IPS-18a (cell line): ENCODE data around the gene RPLP2.

Source experiments
- H3K27ac ChIP-seq: one replicate; pipeline ENCODE4 v1.5.1; 2013; ENCODE audit warnings: low read length
- H3K27me3 ChIP-seq: one replicate; pipeline ENCODE4 v1.6.1; 2013; ENCODE audit warnings: mild to moderate bottlenecking, low read length; ENCODE audit not compliant: control insufficient read depth, insufficient read depth
- H3K36me3 ChIP-seq: one replicate; pipeline ENCODE4 v1.6.1; 2013; ENCODE audit warnings: low read depth, low read length; ENCODE audit not compliant: control insufficient read depth
- H3K4me1 ChIP-seq: one replicate; pipeline ENCODE4 v1.6.1; 2013; ENCODE audit warnings: low read depth, low read length; ENCODE audit not compliant: control insufficient read depth
- H3K4me3 ChIP-seq: one replicate; pipeline ENCODE4 v1.5.1; 2013; ENCODE audit warnings: low read length
- H3K9ac ChIP-seq: one replicate; pipeline ENCODE4 v1.6.1; 2013; ENCODE audit warnings: mild to moderate bottlenecking, low read length, moderate library complexity
- H3K9me3 ChIP-seq: one replicate; pipeline ENCODE4 v1.6.1; 2013; ENCODE audit warnings: low read depth, low read length; ENCODE audit not compliant: control insufficient read depth

RPLP2 gene

GRCh38 chr11:839280-839623 lies 29.5 kb downstream of the RPLP2 start:
- peaks cover 22% of the 10 kb centered on the region for H3K36me3 ChIP-seq
- H3K4me1 ChIP-seq, result peaks cover 3% of the 10 kb centered on the region

GRCh38 chr11:839875-840617 lies 30.3 kb downstream of the RPLP2 start:
- H3K9ac ChIP-seq, result no peak overlapping the region
- no peak overlapping the region for H3K27ac ChIP-seq
- no peaks in the 10 kb centered on the region for H3K27me3 ChIP-seq
- no peaks in the 10 kb centered on the region for H3K9me3 ChIP-seq
- peaks cover 22% of the 10 kb centered on the region for H3K36me3 ChIP-seq
- H3K4me1 ChIP-seq, result peaks cover 8% of the 10 kb centered on the region
- no peak overlapping the region for H3K4me3 ChIP-seq

More at GRCh38 chr11:839280-839623, 29.5 kb downstream of the RPLP2 start:
- H3K27ac ChIP-seq, result no peak overlapping the region
- H3K27me3 ChIP-seq, result peaks cover 7% of the 10 kb centered on the region
- H3K9me3 ChIP-seq, result no peaks in the 10 kb centered on the region
- H3K9ac ChIP-seq, result no peak overlapping the region
- H3K4me3 ChIP-seq, result no peak overlapping the region

- peaks cover 13% of the 10 kb centered on the region for H3K4me1 ChIP-seq
- H3K4me3 ChIP-seq, result peak overlapping the region; percentile 89
- H3K36me3 ChIP-seq, result peaks cover 22% of the 10 kb centered on the region
- H3K9me3 ChIP-seq, result no peaks in the 10 kb centered on the region
- H3K27me3 ChIP-seq, result peaks cover 4% of the 10 kb centered on the region
- no peak overlapping the region for H3K27ac ChIP-seq
- peak overlapping the region; percentile 85 for H3K9ac ChIP-seq
These were observed 32.2 kb downstream of the RPLP2 start for GRCh38 chr11:841981-842369.

DNA sequence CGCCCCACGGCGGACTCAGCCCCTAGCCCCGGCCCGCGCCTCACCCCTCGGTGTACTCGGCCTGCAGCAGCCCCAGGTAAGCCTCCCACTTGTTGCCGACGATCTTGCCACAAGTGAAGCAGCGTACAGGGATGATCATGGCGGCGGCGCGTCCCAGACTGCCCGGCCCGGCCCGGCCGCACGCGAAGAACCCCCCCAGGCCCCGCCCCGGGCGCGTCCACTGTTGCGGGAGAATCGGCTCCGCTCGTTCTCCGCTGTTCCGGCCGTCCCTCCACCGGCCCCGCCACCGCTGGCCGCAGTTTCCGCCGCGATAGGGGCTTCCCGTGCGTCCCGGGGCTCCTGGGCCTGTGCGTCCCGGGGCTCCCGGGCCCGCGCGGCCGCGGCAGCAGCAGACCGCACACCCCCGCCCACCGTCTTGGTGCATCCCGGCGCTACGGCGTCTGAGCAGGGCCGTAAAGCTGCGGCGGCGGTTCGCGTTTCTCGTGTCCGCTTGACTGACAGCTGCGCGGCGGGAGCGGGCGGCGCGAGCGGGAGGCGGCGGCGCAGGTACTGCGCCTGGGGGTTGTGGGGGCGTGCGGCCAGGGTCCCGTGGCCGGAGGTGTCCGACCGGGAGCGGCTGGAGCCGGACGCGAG lies 32.7 kb downstream of the RPLP2 start, which contains the start of the genes POLR2L and TSPAN4:
Gene POLR2L (minus strand): TSS at position 160 of the 633 bp plus-strand sequence. CDS start 21 bp downstream, at position 139.
Gene TSPAN4 (plus strand): TSS at position 483 of the 633 bp plus-strand sequence. CDS start 7,453 bp downstream, outside the sequence.
- Histone ChIP-seq H3K4me3 (peak within 1 kb of the TSS; percentile 89), H3K9ac (peak within 1 kb of the TSS; percentile 85), H3K9me3 (no peaks in the 10 kb centered on the region), H3K27me3 (peaks cover 4% of the 10 kb centered on the region), H3K36me3 (peaks cover 22% of the 10 kb centered on the region), H3K27ac (peak within 1 kb of the TSS; percentile 91), H3K4me1 (peaks cover 13% of the 10 kb centered on the region)

GRCh38 chr11:843086-843734 lies 33.4 kb downstream of the RPLP2 start:
- H3K4me3 ChIP-seq, result peak overlapping the region; percentile 89
- H3K27me3 ChIP-seq, result peaks cover 4% of the 10 kb centered on the region
- peak overlapping the region; percentile 45 for H3K9ac ChIP-seq
- no peaks in the 10 kb centered on the region for H3K9me3 ChIP-seq
- H3K36me3 ChIP-seq, result peaks cover 22% of the 10 kb centered on the region
- H3K27ac ChIP-seq, result no peak overlapping the region
- peaks cover 13% of the 10 kb centered on the region for H3K4me1 ChIP-seq

- Histone ChIP-seq H3K4me1 (peaks cover 20% of the 10 kb centered on the region), H3K36me3 (peaks cover 16% of the 10 kb centered on the region), H3K9ac (peak overlapping the region; percentile 27), H3K9me3 (no peaks in the 10 kb centered on the region), H3K27me3 (peaks cover 13% of the 10 kb centered on the region), H3K27ac (no peak overlapping the region), H3K4me3 (peak overlapping the region; percentile 89)
These were observed 34.3 kb downstream of the RPLP2 start for GRCh38 chr11:843818-844692.

DNA sequence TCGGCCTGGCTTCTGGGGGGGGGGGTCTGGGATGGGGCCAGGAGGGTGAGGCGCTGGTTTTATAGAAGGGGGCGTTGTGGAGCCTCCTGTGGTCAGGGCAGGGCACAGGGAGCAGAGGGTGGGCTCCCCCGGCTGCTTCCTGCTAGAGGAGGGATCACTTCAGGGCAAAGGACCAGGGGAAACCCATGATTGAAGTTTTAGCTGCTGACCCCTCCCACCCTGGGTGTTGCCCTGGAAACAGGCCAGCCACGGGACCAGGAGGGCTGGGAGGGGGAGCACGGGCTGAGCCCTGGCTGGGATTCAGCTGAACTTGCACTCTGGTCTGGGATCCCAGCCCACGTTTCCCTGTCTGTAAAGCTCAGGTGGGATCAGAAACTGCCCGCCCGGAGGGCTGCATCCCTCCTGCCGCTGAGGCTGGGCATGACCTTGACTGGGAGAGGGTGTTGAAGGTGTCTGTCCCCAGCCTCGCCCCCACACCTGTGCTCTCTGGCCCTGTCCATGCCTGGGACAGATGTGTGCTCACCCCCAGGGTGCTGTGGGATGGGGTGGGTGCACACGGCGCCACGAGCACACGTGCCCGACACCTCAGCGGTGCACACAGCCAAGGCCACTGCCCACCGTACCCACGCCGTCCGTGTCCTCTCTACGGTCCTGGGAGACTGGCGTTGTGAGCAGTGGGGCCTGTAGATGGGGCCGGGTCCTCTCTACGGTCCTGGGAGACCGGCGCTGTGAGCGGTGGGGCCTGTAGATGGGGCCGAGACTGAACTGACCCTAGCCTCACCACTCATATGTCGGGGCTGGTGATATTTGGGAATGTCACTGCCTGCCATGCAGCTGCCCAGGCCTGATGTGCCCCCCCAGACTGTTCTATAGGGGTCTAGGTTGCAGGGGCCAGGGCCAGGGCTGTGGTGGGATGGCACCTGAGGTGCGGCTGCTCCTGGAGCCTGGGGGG lies 35.2 kb downstream of the RPLP2 start:
- H3K9me3 ChIP-seq, result no peaks in the 10 kb centered on the region
- H3K4me1 ChIP-seq, result peaks cover 22% of the 10 kb centered on the region
- peaks cover 7% of the 10 kb centered on the region for H3K36me3 ChIP-seq
- H3K27ac ChIP-seq, result no peak overlapping the region
- peaks cover 14% of the 10 kb centered on the region for H3K27me3 ChIP-seq
- peak overlapping the region; percentile 27 for H3K9ac ChIP-seq
- peak overlapping the region; percentile 89 for H3K4me3 ChIP-seq

- no peak overlapping the region for H3K9ac ChIP-seq
- peaks cover 24% of the 10 kb centered on the region for H3K27me3 ChIP-seq
- no peak overlapping the region for H3K27ac ChIP-seq
- H3K4me3 ChIP-seq, result no peak overlapping the region
- no peaks in the 10 kb centered on the region for H3K36me3 ChIP-seq
- H3K9me3 ChIP-seq, result no peaks in the 10 kb centered on the region
- peaks cover 22% of the 10 kb centered on the region for H3K4me1 ChIP-seq
These were observed 36.2 kb downstream of the RPLP2 start for GRCh38 chr11:845872-846495.

DNA sequence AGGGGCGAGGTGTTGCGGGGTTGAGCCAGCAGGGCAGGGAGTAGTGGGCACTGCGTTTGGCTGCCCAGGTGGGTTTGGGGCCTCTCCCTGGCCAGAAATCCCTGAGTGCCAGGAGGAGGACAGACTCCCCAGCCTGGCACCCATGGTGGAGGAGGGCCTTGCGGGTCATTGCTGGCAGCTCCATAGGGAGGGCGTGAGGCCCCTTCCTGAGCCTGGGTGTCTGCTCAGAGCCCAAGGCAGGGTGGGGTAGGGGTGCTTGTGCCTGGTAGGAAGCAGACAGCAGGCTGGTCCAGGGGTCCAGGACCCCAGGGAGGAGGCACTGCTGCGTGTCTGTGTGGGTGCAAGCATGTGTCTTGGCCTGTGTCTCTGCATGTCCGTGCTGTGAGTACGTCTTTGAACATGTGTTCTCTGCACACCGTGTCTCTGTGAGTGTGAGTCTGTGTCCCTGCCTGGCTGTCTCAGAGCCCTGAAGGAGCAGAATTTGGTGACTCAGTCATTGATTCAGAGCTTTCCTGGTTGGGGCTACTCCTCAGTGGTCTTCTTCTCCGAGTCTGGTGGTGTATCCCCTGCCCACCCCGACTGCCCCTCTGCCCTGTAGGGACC lies 36.8 kb downstream of the RPLP2 start:
- H3K4me3 ChIP-seq, result no peak overlapping the region
- peaks cover 24% of the 10 kb centered on the region for H3K27me3 ChIP-seq
- no peak overlapping the region for H3K9ac ChIP-seq
- no peak overlapping the region for H3K27ac ChIP-seq
- peaks cover 22% of the 10 kb centered on the region for H3K4me1 ChIP-seq
- no peaks in the 10 kb centered on the region for H3K9me3 ChIP-seq
- no peaks in the 10 kb centered on the region for H3K36me3 ChIP-seq

DNA sequence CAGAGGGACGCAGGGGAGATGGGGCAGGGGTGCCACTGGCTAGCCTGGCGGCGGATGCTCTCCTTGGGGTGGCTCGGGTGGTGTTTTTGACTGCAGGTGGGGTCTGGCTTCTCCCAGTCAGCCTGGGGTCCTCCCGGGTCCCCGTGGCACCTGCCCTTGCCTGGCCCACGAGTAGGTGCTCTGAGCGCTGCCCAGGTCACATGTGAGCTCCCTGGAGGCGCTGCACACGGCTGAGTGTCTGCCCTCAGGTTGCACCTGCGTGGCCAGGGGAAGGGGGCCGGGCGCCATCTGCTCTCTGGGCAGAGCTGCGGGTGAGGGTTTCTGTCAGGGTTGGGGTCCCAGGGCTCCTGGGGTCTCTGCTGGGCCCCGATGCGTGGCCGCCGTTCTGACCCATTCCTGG lies 38.1 kb downstream of the RPLP2 start:
- H3K36me3 ChIP-seq, result no peaks in the 10 kb centered on the region

More for the DNA sequence above, 38.1 kb downstream of the RPLP2 start:
- Histone ChIP-seq H3K4me1 (peaks cover 22% of the 10 kb centered on the region), H3K9me3 (no peaks in the 10 kb centered on the region), H3K9ac (no peak overlapping the region), H3K27me3 (peaks cover 24% of the 10 kb centered on the region), H3K4me3 (no peak overlapping the region), H3K27ac (no peak overlapping the region)
